ENCODE measurements around the gene ADAMTS1.
A peak's percentile ranks its signal among the peaks of the same experiment; 100 is the strongest.

Gene ADAMTS1

GRCh38 chr21:26800455-26800854 lies 44.8 kb downstream of the ADAMTS1 start:
- ChIA-PET CTCF (interaction anchor here (0.7 kb wide), 1 partner anchor 901 kb away, joined by 3 read pairs; no protein-coding TSS in a partner anchor), POLR2A (interaction anchor here (0.9 kb wide), 1 partner anchor 44 kb away, joined by 3 read pairs; no protein-coding TSS in a partner anchor)
- TF ChIP-seq ZNF341 (tag by site-specific recombination; IDR thresholded peaks at IDR 0.05; ENCODE audit: low read depth) (no peak), ZNF837 (tag by site-specific recombination; IDR thresholded peaks at IDR 0.05) (no peak), GLIS2 (tag by site-specific recombination; IDR thresholded peaks at IDR 0.05) (no peak), ZNF391 (tag by site-specific recombination; IDR thresholded peaks at IDR 0.05; ENCODE audit: borderline replicate concordance, low read depth) (no peak), KLF7 (tag by site-specific recombination; IDR thresholded peaks at IDR 0.05; ENCODE audit: borderline replicate concordance) (no peak), ZNF132 (tag by site-specific recombination; IDR thresholded peaks at IDR 0.05; ENCODE audit: borderline replicate concordance) (no peak)
- H3K4me1 ChIP-seq (ENCODE audit: control insufficient read depth, insufficient read depth, low read length) = peaks cover 32% of the 10 kb centered on the region
- no peaks in the 10 kb centered on the region for H3K9me3 ChIP-seq (ENCODE audit: control insufficient read depth, insufficient read depth, low read depth, low read length)
- no peak overlapping the region for H3K4me3 ChIP-seq (ENCODE audit: low read depth, low read length)
- no peak overlapping the region for H3K27ac ChIP-seq (ENCODE audit: extremely low read depth, low read depth, low read length)
- H3K36me3 ChIP-seq (ENCODE audit: control insufficient read depth in 2 of 2, insufficient read depth in 1 of 2, low read length in 2 of 2) = no peaks in the 10 kb centered on the region

GRCh38 chr21:26800001-26800400 lies 45.2 kb downstream of the ADAMTS1 start:
- no peak overlapping the region for H3K27ac ChIP-seq (ENCODE audit: extremely low read depth, low read depth, low read length)
- ChIA-PET POLR2A (interaction anchor here (0.9 kb wide), 1 partner anchor 45 kb away, joined by 3 read pairs; no protein-coding TSS in a partner anchor), CTCF (interaction anchor here (0.7 kb wide), 1 partner anchor 901 kb away, joined by 3 read pairs; no protein-coding TSS in a partner anchor)
- no peaks in the 10 kb centered on the region for H3K36me3 ChIP-seq (ENCODE audit: control insufficient read depth in 2 of 2, insufficient read depth in 1 of 2, low read length in 2 of 2)
- no peak overlapping the region for H3K4me3 ChIP-seq (ENCODE audit: low read depth, low read length)
- H3K9me3 ChIP-seq (ENCODE audit: control insufficient read depth, insufficient read depth, low read depth, low read length) = no peaks in the 10 kb centered on the region
- H3K4me1 ChIP-seq (ENCODE audit: control insufficient read depth, insufficient read depth, low read length) = peaks cover 37% of the 10 kb centered on the region
- TF ChIP-seq SETDB1 (IDR thresholded peaks at IDR 0.05; ENCODE audit: insufficient read length, low read length) (no peak), ZBTB6 (tag by site-specific recombination; IDR thresholded peaks at IDR 0.05) (no peak), ZNF292 (tag by site-specific recombination; IDR thresholded peaks at IDR 0.05; ENCODE audit: borderline replicate concordance, low read depth) (no peak), EGR2 (tag by site-specific recombination; IDR thresholded peaks at IDR 0.05; ENCODE audit: low read depth) (peak; percentile 55; the same call in 1 of the 2 replicates), ZNF830 (tag by site-specific recombination; IDR thresholded peaks at IDR 0.05; ENCODE audit: low read depth) (no peak), ZNF157 (tag by site-specific recombination; IDR thresholded peaks at IDR 0.05) (no peak), ZNF514 (tag by site-specific recombination; IDR thresholded peaks at IDR 0.05) (no peak), INSM2 (tag by site-specific recombination; IDR thresholded peaks at IDR 0.05) (no peak), ZNF555 (tag by site-specific recombination; conservative IDR thresholded peaks at IDR 0.05) (no peak), ZNF24 (tag by site-specific recombination; IDR thresholded peaks at IDR 0.05) (no peak), ZFHX2 (tag by site-specific recombination; conservative IDR thresholded peaks at IDR 0.05) (peak; percentile 42; the same call in 1 of the 2 replicates), HOXA7 (CRISPR knock-in tag; IDR thresholded peaks at IDR 0.05; ENCODE audit: borderline replicate concordance) (no peak), ZNF692 (tag by site-specific recombination; IDR thresholded peaks at IDR 0.05) (no peak)

Measured in HEK293 (cell line).